Activated CD4-positive, CD25-positive, alpha-beta regulatory T cell (primary cell): ENCODE data around the gene OR2J1.
"Not testable (repeated sequence)": the region's sequence is repeated elsewhere in the genome, so short reads cannot be mapped to it uniquely, and the experiment has no call there.

Experiments
- DNase-seq, 4 experiments: peaks; one replicate each; lab custom pipeline; 2025; lab: John Stamatoyannopoulos, UW

OR2J1 gene

GRCh38 chr6:29099190-29099589, at the start of gene OR2J1:
TSS of gene OR2J1 (plus strand) at chr6:29099490. CDS start at chr6:29100943, 1,453 bp downstream.
- DNase-seq = no peak

- no peak for DNase-seq
Observed at GRCh38 chr6:29051680-29052079, 47.6 kb upstream of the OR2J1 start.

GRCh38 chr6:29071831-29072723, 27.2 kb upstream of the OR2J1 start:
- DNase-seq = no peak

GRCh38 chr6:29079203-29079602, 20.1 kb upstream of the OR2J1 start:
- no peak for DNase-seq

- DNase-seq = no peak
Observed at GRCh38 chr6:29081312-29081711, 18.0 kb upstream of the OR2J1 start.

GRCh38 chr6:29082457-29082856, 16.8 kb upstream of the OR2J1 start:
- no peak for DNase-seq

- no peak for DNase-seq
Observed at GRCh38 chr6:29087213-29087612, 12.1 kb upstream of the OR2J1 start, which contains the start of gene OR2B3. TSS of gene OR2B3 (minus strand) at chr6:29087313. CDS start at chr6:29087248, 65 bp downstream.

- no peak for DNase-seq
Observed at GRCh38 chr6:29092957-29093356, 6.3 kb upstream of the OR2J1 start.

GRCh38 chr6:29097803-29098202, 1.5 kb upstream of the OR2J1 start:
- DNase-seq = no peak

GRCh38 chr6:29107758-29108157, 8.5 kb downstream of the OR2J1 start, which contains the start of gene OR2J3:
TSS of gene OR2J3 (plus strand) at chr6:29108058. CDS start at chr6:29111891, 3,833 bp downstream.
- no peak for DNase-seq

- no peak for DNase-seq
Observed at GRCh38 chr6:29112135-29112534, 12.8 kb downstream of the OR2J1 start.

GRCh38 chr6:29114964-29115363, 15.7 kb downstream of the OR2J1 start:
- not testable (repeated sequence) for DNase-seq

GRCh38 chr6:29129326-29130012, 30.2 kb downstream of the OR2J1 start:
- no peak for DNase-seq

- DNase-seq = no peak
Observed at GRCh38 chr6:29130644-29131043, 31.4 kb downstream of the OR2J1 start.

GRCh38 chr6:29131691-29132090, 32.4 kb downstream of the OR2J1 start:
- no peak for DNase-seq

GRCh38 chr6:29137724-29138123, 38.4 kb downstream of the OR2J1 start:
- no peak for DNase-seq

- no peak for DNase-seq
Observed at GRCh38 chr6:29141606-29142005, 42.3 kb downstream of the OR2J1 start.

GRCh38 chr6:29142309-29142708, 43.0 kb downstream of the OR2J1 start:
- no peak for DNase-seq

- no peak for DNase-seq
Observed at GRCh38 chr6:29146179-29146578, 46.9 kb downstream of the OR2J1 start.

GRCh38 chr6:29147074-29147473, 47.8 kb downstream of the OR2J1 start:
- no peak for DNase-seq

GRCh38 chr6:29149444-29149843, 50.2 kb downstream of the OR2J1 start:
- DNase-seq = not testable (repeated sequence)
